Gastrocnemius medialis (tissue), 4 donors: Measurements from ENCODE around the gene SCN5A. TPM values are rescaled to one million over a fixed set of nuclear protein-coding genes. Genes with fewer than 3 reads are reported as not detected.

ENCODE experiments used
- ATAC-seq, 2 donors: fragments of 150-250 bp; one replicate each; pipeline ENCODE4 v1.9.1; 2016
- DNase-seq, 2 donors: peaks; one replicate each; pipeline ENCODE4 v3.0.0-alpha.2; 2019
- H3K27ac ChIP-seq, 4 donors: fragments of 200-600 bp; sonication (generic); 1 replicate in 1 of 4; 2 replicates in 3 of 4; pipeline ENCODE4 v1.5.1; 2016 to 2018; ENCODE audit warnings: mild to moderate bottlenecking in 2 of 4, moderate library complexity in 1 of 4
- H3K27me3 ChIP-seq, 3 donors: fragments of 200-600 bp; sonication (generic) in 2 of 3; 1 replicate in 1 of 3; 2 replicates in 2 of 3; pipeline versions ENCODE4 v1.5.1 to v1.6.0; 2016 to 2019; ENCODE audit warnings: mild to moderate bottlenecking in 1 of 3, moderate library complexity in 1 of 3
- H3K36me3 ChIP-seq, 2 donors: fragments of 200-600 bp; sonication (generic) in 1 of 2; one replicate each; pipeline ENCODE4 v1.5.1; 2017 to 2018
- H3K4me1 ChIP-seq, 2 donors: fragments of 200-600 bp; sonication (generic) in 1 of 2; one replicate each; pipeline ENCODE4 v1.5.1; 2016 to 2017; ENCODE audit warnings: mild to moderate bottlenecking in 2 of 2
- H3K4me3 ChIP-seq, 4 donors: fragments of 200-600 bp; sonication (generic) in 3 of 4; 1 replicate in 1 of 4; 2 replicates in 3 of 4; pipeline ENCODE4 v1.5.1; 2016 to 2019; ENCODE audit warnings: mild to moderate bottlenecking in 2 of 4
- H3K9me3 ChIP-seq, 3 donors: fragments of 200-600 bp; sonication (generic) in 2 of 3; 1 replicate in 1 of 3; 2 replicates in 2 of 3; pipeline ENCODE4 v1.5.1; 2016 to 2019
- POLR2A ChIP-seq, 2 donors: fragments of 450-650 bp; IDR thresholded peaks; one replicate each; pipeline ENCODE4 v1.6.1; 2017; ENCODE audit warnings: antibody characterized with exemption in 2 of 2, mild to moderate bottlenecking in 2 of 2, moderate library complexity in 2 of 2
- in situ Hi-C, 4 donors: fragments of 200-750 bp; cut with MboI; loops; one replicate each; pipeline versions ENCODE4 v1.15.0 to v1.8.0; 2017; ENCODE audit warnings: low sequenced_read_pairs in 4 of 4
- intact Hi-C: fragments of 100-400 bp; cut with DNase I; formaldehyde crosslinking; loops from one replicate; pipeline ENCODE4 v1.15.1; 2023; ENCODE audit warnings: low total_unique reads
- total RNA-seq, 4 donors: library from RNA; depleted of rRNA; stranded (reverse); fragments of >200 nt; gene quantifications; one replicate each; pipeline versions ENCODE4 v1.1.0 to v1.2.3, GENCODE V29; 2016
- TF ChIP-seq, protein P1 (sequence below), 5 experiments: fragments of 450-650 bp in 3 of 5; fragments of 200-600 bp in 2 of 5; sonication (generic) in 2 of 5; IDR thresholded peaks in 4 of 5; conservative IDR thresholded peaks in 1 of 5; 1 replicate in 4 of 5; 2 replicates in 1 of 5; pipeline ENCODE4 v1.5.1; 2016 to 2019; ENCODE audit warnings: antibody characterized with exemption in 5 of 5, mild to moderate bottlenecking in 3 of 5, moderate library complexity in 3 of 5

Gene SCN5A
- total RNA-seq, 4 donors from 2014 or later: 0.05 to 4.3 (median 2.8) TPM; not detected in 1

DNA sequence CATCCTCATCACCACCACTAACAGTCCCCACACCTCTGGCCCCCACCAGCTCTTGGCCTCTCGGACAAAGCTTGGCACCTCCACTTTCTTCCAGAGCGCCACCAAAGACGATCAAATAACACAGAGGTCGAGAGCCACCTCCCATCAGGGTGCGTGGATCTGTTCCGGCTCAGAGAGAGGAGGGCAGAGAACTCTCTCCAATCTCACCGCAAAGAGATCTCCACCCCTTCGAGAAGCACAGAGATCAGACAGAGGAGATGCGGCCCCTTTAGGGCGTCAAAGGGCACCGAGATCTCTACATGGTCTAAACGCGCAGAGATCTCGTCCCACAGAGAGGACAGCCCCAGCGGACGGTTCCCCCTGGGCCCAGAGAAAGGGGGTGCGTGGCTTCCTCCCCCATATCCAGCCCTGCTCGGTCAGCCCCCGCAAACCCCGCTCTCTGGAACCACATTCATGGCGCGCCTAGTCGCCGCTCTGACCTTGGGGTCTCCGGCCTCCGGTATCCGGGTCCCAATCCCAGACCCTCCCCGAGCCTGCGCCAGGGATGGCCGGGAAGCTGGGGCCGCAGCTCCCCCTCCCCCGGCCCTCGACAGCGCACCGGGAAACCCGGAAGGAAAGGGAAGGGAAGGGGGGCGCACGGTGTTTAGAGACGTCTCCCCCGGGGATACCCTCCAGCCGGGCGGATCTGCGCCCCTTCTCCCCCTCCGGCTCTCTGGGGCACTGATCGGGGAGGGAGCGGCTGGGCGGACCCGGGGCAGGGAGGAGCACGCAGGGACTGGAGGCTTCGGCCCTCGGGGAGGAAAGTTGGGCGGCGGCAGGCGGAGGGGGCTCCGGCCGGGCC, 608 bp downstream of the SCN5A start:
- DNase-seq: no peak
- Histone ChIP-seq H3K4me1 (peaks cover 6 to 10% of the 10 kb centered on the region in 2 donors), H3K27me3 (peaks cover 19 to 25% (median 19%) of the 10 kb centered on the region in 3 donors), H3K27ac (no peak overlapping the region), H3K36me3 (no peaks in the 10 kb centered on the region), H3K9me3 (no peaks in the 10 kb centered on the region), H3K4me3 (peak overlapping the region; percentile 47 to 59 (median 52))
- intact Hi-C loops (no loop called here), in situ Hi-C loops (loop anchor here in 3 of 4 donors (10.0 kb wide), 1 partner anchor 124 kb away; no protein-coding TSS in a partner anchor)
- ATAC-seq: no peak
- TF ChIP-seq POLR2A (IDR thresholded peaks at IDR 0.05): no peak
- TF ChIP-seq, protein P1, sequence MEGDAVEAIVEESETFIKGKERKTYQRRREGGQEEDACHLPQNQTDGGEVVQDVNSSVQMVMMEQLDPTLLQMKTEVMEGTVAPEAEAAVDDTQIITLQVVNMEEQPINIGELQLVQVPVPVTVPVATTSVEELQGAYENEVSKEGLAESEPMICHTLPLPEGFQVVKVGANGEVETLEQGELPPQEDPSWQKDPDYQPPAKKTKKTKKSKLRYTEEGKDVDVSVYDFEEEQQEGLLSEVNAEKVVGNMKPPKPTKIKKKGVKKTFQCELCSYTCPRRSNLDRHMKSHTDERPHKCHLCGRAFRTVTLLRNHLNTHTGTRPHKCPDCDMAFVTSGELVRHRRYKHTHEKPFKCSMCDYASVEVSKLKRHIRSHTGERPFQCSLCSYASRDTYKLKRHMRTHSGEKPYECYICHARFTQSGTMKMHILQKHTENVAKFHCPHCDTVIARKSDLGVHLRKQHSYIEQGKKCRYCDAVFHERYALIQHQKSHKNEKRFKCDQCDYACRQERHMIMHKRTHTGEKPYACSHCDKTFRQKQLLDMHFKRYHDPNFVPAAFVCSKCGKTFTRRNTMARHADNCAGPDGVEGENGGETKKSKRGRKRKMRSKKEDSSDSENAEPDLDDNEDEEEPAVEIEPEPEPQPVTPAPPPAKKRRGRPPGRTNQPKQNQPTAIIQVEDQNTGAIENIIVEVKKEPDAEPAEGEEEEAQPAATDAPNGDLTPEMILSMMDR (IDR thresholded peaks at IDR 0.05 in 4 of 5, conservative IDR thresholded peaks at IDR 0.05 in 1 of 5): no peak

DNA sequence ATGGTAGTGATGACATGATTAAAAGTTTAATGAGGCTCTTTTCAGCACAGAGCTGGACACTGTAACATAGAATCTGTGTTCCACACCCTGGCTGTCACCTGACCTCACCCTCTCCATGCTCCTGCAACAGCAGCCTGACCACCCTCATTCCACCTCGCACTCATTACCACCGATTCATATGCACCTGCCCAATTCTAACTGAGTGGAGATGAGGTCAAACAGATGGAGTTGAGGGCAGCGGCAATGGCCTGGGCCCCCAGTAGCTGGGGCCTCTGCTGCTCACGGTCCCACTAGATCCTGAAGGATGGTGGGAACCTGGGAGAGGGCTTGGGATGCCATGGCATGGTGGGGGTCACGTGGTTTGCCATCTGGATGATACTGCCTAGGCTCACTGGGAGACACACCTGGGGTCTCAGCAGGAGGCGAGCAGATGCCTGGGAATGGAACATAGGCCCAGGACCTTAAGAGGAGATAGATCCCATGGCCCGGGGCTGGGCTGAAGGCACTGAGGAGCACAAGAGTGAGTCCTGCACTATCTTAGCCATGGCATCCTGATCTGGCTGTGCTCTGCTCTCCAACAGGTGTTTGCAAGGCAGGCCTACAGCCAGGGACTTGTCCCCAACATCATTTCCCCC, 1.3 kb downstream of the SCN5A start:
- no peak overlapping the region for H3K27ac ChIP-seq
- no peaks in the 10 kb centered on the region for H3K9me3 ChIP-seq
- ATAC-seq (no peak), DNase-seq (no peak)
- TF ChIP-seq POLR2A (IDR thresholded peaks at IDR 0.05): no peak
- TF ChIP-seq, protein P1 (IDR thresholded peaks at IDR 0.05 in 4 of 5, conservative IDR thresholded peaks at IDR 0.05 in 1 of 5): no peak
- H3K27me3 ChIP-seq: peaks cover 19 to 25% (median 19%) of the 10 kb centered on the region in 3 donors
- no peak overlapping the region for H3K4me3 ChIP-seq
- in situ Hi-C loops (loop anchor here in 3 of 4 donors (10.0 kb wide), 1 partner anchor 123 kb away; no protein-coding TSS in a partner anchor), intact Hi-C loops (no loop called here)
- H3K4me1 ChIP-seq: peaks cover 6 to 10% of the 10 kb centered on the region in 2 donors
- H3K36me3 ChIP-seq: no peaks in the 10 kb centered on the region

DNA sequence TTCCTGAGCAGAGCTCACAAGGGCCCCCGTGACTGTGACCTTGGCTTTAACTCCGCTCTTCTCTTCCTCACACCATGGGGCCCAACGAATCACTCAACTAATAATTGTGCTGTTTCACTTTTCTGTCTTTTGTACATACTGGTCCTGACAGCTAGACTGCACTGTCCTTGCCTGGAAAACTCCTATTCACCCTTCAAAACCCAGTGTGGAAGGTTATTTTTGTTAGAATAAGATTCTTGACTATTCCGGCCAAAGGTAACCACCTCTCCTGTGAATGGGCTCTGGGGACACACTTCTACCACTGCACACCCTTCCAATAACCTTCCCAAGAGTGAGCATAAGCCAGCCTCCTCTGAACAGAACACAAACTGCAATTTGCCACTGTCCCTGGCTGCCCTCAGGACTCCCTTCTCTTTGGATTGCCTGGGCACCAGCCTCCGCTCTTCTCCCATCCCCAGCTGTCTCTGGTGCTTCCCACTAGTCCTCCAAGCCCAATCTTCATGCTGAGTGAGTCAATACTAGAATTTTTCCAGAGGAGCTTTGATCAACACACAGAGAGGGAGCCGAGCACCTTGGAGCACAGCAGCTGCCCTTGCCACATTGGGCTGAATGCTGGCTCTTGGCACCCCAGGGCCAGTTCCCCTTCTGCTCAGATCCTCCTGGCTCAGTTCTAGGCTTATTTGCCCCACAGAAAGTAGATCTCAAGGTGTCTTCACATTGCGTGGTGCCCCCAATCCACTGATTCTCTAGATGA, 2.1 kb downstream of the SCN5A start:
- Histone ChIP-seq H3K4me3 (no peak overlapping the region), H3K4me1 (peaks cover 6 to 10% of the 10 kb centered on the region in 2 donors), H3K9me3 (no peaks in the 10 kb centered on the region), H3K36me3 (no peaks in the 10 kb centered on the region), H3K27ac (no peak overlapping the region), H3K27me3 (peaks cover 19 to 25% (median 19%) of the 10 kb centered on the region in 3 donors)
- intact Hi-C loops (no loop called here), in situ Hi-C loops (loop anchor here in 3 of 4 donors (10.0 kb wide), 1 partner anchor 123 kb away; no protein-coding TSS in a partner anchor)
- no peak for DNase-seq
- TF ChIP-seq, protein P1 (IDR thresholded peaks at IDR 0.05 in 4 of 5, conservative IDR thresholded peaks at IDR 0.05 in 1 of 5): no peak
- TF ChIP-seq POLR2A (IDR thresholded peaks at IDR 0.05): no peak
- ATAC-seq: no peak

DNA sequence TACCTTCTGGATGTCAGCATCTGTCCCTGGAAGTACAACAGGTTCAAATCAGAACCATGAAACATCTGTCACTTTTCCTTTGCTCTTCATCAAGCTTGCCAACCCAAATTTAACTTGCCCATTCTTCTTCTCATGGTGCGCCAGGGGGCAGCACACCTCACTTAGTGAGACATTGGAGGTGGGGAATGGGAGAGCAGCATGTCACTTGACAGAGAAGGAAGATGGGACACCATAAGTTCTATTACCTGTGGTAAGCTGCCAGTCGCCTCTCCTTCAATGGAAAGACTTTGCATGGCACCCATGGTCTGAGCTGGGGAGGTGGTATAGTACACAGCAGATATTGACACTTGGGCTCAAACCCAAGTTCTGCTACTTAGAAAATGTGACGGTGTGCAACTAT, 2.9 kb downstream of the SCN5A start:
- DNase-seq (no peak), ATAC-seq (no peak)
- Histone ChIP-seq H3K27ac (no peak overlapping the region), H3K27me3 (peaks cover 19 to 25% (median 19%) of the 10 kb centered on the region in 3 donors), H3K36me3 (no peaks in the 10 kb centered on the region), H3K9me3 (no peaks in the 10 kb centered on the region), H3K4me1 (peaks cover 6 to 10% of the 10 kb centered on the region in 2 donors), H3K4me3 (no peak overlapping the region)
- no peak for TF ChIP-seq POLR2A (IDR thresholded peaks at IDR 0.05)
- TF ChIP-seq, protein P1 (IDR thresholded peaks at IDR 0.05 in 4 of 5, conservative IDR thresholded peaks at IDR 0.05 in 1 of 5): no peak
- in situ Hi-C loops: loop anchor here in 3 of 4 donors (10.0 kb wide), 1 partner anchor 122 kb away; no protein-coding TSS in a partner anchor
- intact Hi-C loops: no loop called here
